Heart right ventricle (tissue), 16 donors: ENCODE results near the gene TTC31. TPM values are rescaled to one million over a fixed set of nuclear protein-coding genes. Genes with fewer than 3 reads are reported as not detected.
A peak's percentile ranks its signal among the peaks of the same experiment; 100 is the strongest.

Experiments used
- ATAC-seq, 8 donors: fragments of 200-7000 bp; cut with Tn5 transposase; one replicate each; pipeline ENCODE4 v1.9.1; 2020; ENCODE audit warnings: mild to moderate bottlenecking in 8 of 8, moderate library complexity in 8 of 8, moderate number of reproducible peaks in 1 of 8
- DNase-seq, 2 donors: peaks; one replicate each; pipeline ENCODE4 v3.0.0-alpha.2; 2020
- H3K27ac ChIP-seq, 10 donors: fragments of 200-600 bp; sonication (generic) in 2 of 10; one replicate each; pipeline versions ENCODE4 v1.5.0 to v1.8.0; 2020 to 2022; ENCODE audit warnings: mild to moderate bottlenecking in 3 of 10
- H3K27me3 ChIP-seq, 7 donors: fragments of 200-600 bp; one replicate each; pipeline ENCODE4 v1.8.0; 2021 to 2022; ENCODE audit warnings: mild to moderate bottlenecking in 2 of 7
- H3K36me3 ChIP-seq, 9 donors: fragments of 200-600 bp; sonication (generic) in 1 of 9; one replicate each; pipeline versions ENCODE4 v1.5.0 to v1.8.0; 2020 to 2022; ENCODE audit warnings: mild to moderate bottlenecking in 2 of 9
- H3K4me1 ChIP-seq, 9 donors: fragments of 200-600 bp; sonication (generic) in 1 of 9; one replicate each; pipeline versions ENCODE4 v1.5.0 to v1.8.0; 2020 to 2022; ENCODE audit warnings: mild to moderate bottlenecking in 4 of 9
- H3K4me3 ChIP-seq, 10 donors: fragments of 200-600 bp; sonication (generic) in 2 of 10; one replicate each; pipeline versions ENCODE4 v1.5.0 to v1.8.0; 2020 to 2022; ENCODE audit warnings: mild to moderate bottlenecking in 7 of 10, moderate library complexity in 2 of 10
- H3K9me3 ChIP-seq, 11 donors: fragments of 200-600 bp in 10 of 11; sonication (generic) in 2 of 11; one replicate each; pipeline versions ENCODE4 v1.5.0 to v1.8.0; 2013 to 2022; ENCODE audit warnings: mild to moderate bottlenecking in 2 of 11, control low read depth in 1 of 11, moderate library complexity in 1 of 11
- CTCF ChIP-seq, 9 donors: fragments of 200-600 bp; sonication (generic) in 2 of 9; IDR thresholded peaks; one replicate each; pipeline versions ENCODE4 v1.5.0 to v1.8.0; 2021 to 2022; ENCODE audit warnings: antibody characterized with exemption in 9 of 9, mild to moderate bottlenecking in 5 of 9, moderate library complexity in 1 of 9
- WGBS, 2 donors: extraction: QIAGEN DNeasy Blood & Tissue Kit; methylation state at CpG; one replicate each; pipeline ENCODE4 v1.1.7; 2013; ENCODE audit warnings: inconsistent platforms in 1 of 2; 5-methylcytosine and 5-hydroxymethylcytosine counted together
- intact Hi-C, 10 donors: fragments of 100-400 bp; cut with DNase I; formaldehyde crosslinking; loops; one replicate each; pipeline versions ENCODE4 v1.11.1 to v1.14.2; 2022
- polyA plus RNA-seq, 2 donors: library from polyadenylated mRNA; stranded (reverse); fragments of 200-250 nt; gene quantifications; one replicate each; pipeline ENCODE4 v1.2.3, GENCODE V29; 2013
- total RNA-seq, 10 donors: library from RNA; stranded (reverse); fragmentation: NEBNext Ultra II Directional in 3 of 10; extraction: Animal tissue kit (Norgen Biotek cat#: 25700) in 3 of 10; gene quantifications; one replicate each; pipeline versions ENCODE4 v1.2.1 to v1.2.4, GENCODE V29; 2021 to 2023
- donor health status: Arrhythmogenic right ventricular cardiomyopathy.
- donor health status: ischemic (EF 13 %, LVEDD 7.1; RV severe dilation, severe dysfunction).
- donor health status: healthy with polysubstance abuse.
- donor health status: DM: no; HTN: yes; CAD: no.
- donor health status: DM: no; HTN: no; CAD: no.
- donor health status: ischemic (EF 25% LVEDD 6.9; RV normal size, moderate dysfunction).
- donor health status: ischemic (EF 25% LVEDD 5.7; RV mildly dilated, moderate dysfunction).
- donor health status: healthy.
- donor health status: DM: yes; HTN: yes; CAD: no.
- donor health status: Ischemic cardiomyopathy.
- donor health status: ischemic (EF 35%, LVEDD 5.7; RV mildly dilated, moderate dysfunction).
- donor health status: nonischemic (EF 11% LVEDD 7.7; RV severe dilation, severe dysfunction).
- donor health status: DM: yes; HTN: yes; CAD: no.
- donor health status: PGD.
- donor health status: ischemic (EF 29% LVEDD 5.4; RV normal size, mild dysfunction).
- donor health status: nonischemic (EF 23%, LVEDD 6.1; RV moderate dilation, normal function).

The TTC31 gene
- total and polyA plus RNA-seq, 12 donors: 7.2 to 18.7 (median 9.4) TPM

GRCh38 chr2:74507145-74507925, 24.5 kb downstream of the TTC31 start, which contains the start of gene PCGF1:
TSS of gene PCGF1 (minus strand) at chr2:74507695. CDS start at chr2:74507668, 27 bp downstream.
- DNase-seq (peak; percentile 99), ATAC-seq (peak; percentile 95 to 97 (median 96))
- Histone ChIP-seq H3K27me3 (peaks cover 0 to 56% (median 43%) of the 10 kb centered on the region in 7 donors), H3K36me3 (peaks cover 0 to 20% (median 3%) of the 10 kb centered on the region in 9 donors), H3K4me1 (peaks cover 8 to 55% (median 43%) of the 10 kb centered on the region in 9 donors), H3K27ac (peak within 1 kb of the TSS; percentile 95 to 99 (median 96)), H3K4me3 (peak within 1 kb of the TSS; percentile 64 to 83 (median 70)), H3K9me3 (no peaks in the 10 kb centered on the region)
- 1% methylated on average over 54 to 56 of the region's 56 CpGs for WGBS, 2 donors
- intact Hi-C loops: loop anchor here in 3 of 10 donors (1.0 to 2.0 kb wide), 4 partner anchors 22 to 49 kb away; partner anchors contain the start of genes AUP1 (in 2 of the 3), HTRA2 (in 2 of the 3), TTC31 (in 2 of the 3) and CCDC142 (in 1 of the 3)
- TF ChIP-seq CTCF (IDR thresholded peaks at IDR 0.05): peak in 8 of 9 donors; percentile 40 to 67 (median 49)

GRCh38 chr2:74507926-74508520, 25.1 kb downstream of the TTC31 start:
- H3K27ac ChIP-seq: peak overlapping the region; percentile 95 to 99 (median 96)
- H3K4me3 ChIP-seq: peak overlapping the region; percentile 64 to 83 (median 70)
- H3K4me1 ChIP-seq: peaks cover 8 to 48% (median 41%) of the 10 kb centered on the region in 9 donors
- H3K9me3 ChIP-seq: no peaks in the 10 kb centered on the region
- DNase-seq: peak in 1 of 2 donors; percentile 30
- ATAC-seq: peak in 5 of 8 donors; percentile 0 to 39 (median 12)
- TF ChIP-seq CTCF (IDR thresholded peaks at IDR 0.05): no peak
- intact Hi-C loops: loop anchor here in 3 of 10 donors (1.0 to 2.0 kb wide), 4 partner anchors 21 to 50 kb away; partner anchors contain the start of genes AUP1 (in 2 of the 3), HTRA2 (in 2 of the 3), TTC31 (in 2 of the 3) and CCDC142 (in 1 of the 3)
- WGBS, 2 donors: 8 to 15% methylated on average over 38 of the region's 38 CpGs
- H3K27me3 ChIP-seq: peaks cover 5 to 56% (median 43%) of the 10 kb centered on the region in 7 donors
- peaks cover 0 to 20% (median 3%) of the 10 kb centered on the region in 9 donors for H3K36me3 ChIP-seq

GRCh38 chr2:74510272-74510671, 27.4 kb downstream of the TTC31 start:
- DNase-seq (no peak), ATAC-seq (no peak)
- Histone ChIP-seq H3K4me1 (peaks cover 13 to 45% (median 36%) of the 10 kb centered on the region in 9 donors), H3K27me3 (peaks cover 28 to 69% (median 62%) of the 10 kb centered on the region in 7 donors), H3K27ac (no peak overlapping the region), H3K9me3 (no peaks in the 10 kb centered on the region), H3K36me3 (peaks cover 0 to 11% (median 3%) of the 10 kb centered on the region in 9 donors), H3K4me3 (no peak overlapping the region)
- no peak for TF ChIP-seq CTCF (IDR thresholded peaks at IDR 0.05)
- WGBS, 2 donors: 78 to 80% methylated on average over 4 of the region's 4 CpGs
- intact Hi-C loops: no loop called here
